ENCODE results near the gene TF.

Gene TF

DNA sequence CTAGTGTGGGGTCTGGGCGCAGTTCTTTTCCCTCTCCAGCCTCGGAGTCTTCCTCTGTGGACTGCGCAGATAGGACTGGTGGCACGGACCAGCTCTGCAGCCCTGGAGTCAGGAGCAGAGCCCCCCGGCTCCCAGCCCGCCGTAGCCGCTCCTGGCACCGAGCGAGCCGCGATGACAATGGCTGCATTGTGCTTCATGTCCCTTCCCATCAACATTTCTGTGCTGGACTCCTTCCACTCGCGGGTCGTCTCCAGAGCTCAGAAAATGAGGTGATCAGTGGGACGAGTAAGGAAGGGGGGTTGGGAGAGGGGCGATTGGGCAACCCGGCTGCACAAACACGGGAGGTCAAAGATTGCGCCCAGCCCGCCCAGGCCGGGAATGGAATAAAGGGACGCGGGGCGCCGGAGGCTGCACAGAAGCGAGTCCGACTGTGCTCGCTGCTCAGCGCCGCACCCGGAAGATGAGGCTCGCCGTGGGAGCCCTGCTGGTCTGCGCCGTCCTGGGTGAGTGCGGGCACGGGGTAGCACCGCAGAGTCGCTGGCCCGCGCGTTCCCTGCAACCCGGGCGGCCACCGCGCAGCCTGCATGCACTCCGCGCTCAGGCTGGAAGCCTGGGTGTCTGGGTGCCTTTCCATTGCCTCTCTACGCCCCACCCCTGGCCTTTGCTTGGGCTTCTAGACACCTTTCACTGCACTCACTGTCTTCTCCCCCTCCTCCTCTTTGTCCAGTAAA, at the start of gene TF:
Gene TF, plus strand, starts transcription at position 413 of the 731 bp plus-strand sequence. Its CDS starts 48 bp downstream, at position 461.
- Mint-ChIP-seq H3K9me3 (no peaks in the 10 kb centered on the region), H3K4me1 (peaks cover 11% of the 10 kb centered on the region), H3K4me3 (no peak within 1 kb of the TSS), H3K27ac (no peak within 1 kb of the TSS), H3K36me3 (ENCODE audit: low read depth) (no peaks in the 10 kb centered on the region), H3K27me3 (ENCODE audit: low read depth) (peaks cover 4% of the 10 kb centered on the region)
- TF ChIP-seq CTCF (IDR thresholded peaks at IDR 0.05; ENCODE audit: unreplicated experiment in 3 of 3) = no peak

DNA sequence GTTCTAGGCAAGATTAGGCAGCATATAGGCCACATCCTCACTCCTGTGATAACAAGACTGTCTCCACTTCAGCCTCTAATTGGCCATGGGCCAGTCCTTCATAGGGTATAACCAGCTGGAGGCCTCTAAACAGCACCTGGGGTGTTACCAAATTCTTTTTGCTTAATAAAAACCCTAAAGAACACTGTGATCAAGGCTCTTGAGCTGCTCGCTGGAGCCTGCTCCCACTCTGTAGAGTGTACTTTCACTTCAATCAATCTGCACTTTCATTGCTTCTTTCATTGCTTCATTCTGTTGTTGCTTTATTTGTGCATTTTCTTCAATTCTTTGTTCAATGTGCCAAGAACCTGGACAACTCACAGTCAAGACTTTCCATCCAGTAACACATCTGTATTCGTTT, 48.2 kb upstream of the TF start:
- Mint-ChIP-seq H3K4me3 (no peak overlapping the region), H3K27me3 (ENCODE audit: low read depth) (no peaks in the 10 kb centered on the region)

GRCh38 chr3:133699467-133699866, 46.7 kb upstream of the TF start:
- Mint-ChIP-seq H3K4me1 (no peaks in the 10 kb centered on the region), H3K4me3 (no peak overlapping the region), H3K27me3 (ENCODE audit: low read depth) (peaks cover under 1% of the 10 kb centered on the region), H3K36me3 (ENCODE audit: low read depth) (no peaks in the 10 kb centered on the region), H3K9me3 (no peaks in the 10 kb centered on the region), H3K27ac (no peak overlapping the region)
- no peak for TF ChIP-seq CTCF (IDR thresholded peaks at IDR 0.05; ENCODE audit: unreplicated experiment in 3 of 3)

More for the DNA sequence above, 48.2 kb upstream of the TF start:
- Mint-ChIP-seq H3K9me3 (no peaks in the 10 kb centered on the region), H3K36me3 (ENCODE audit: low read depth) (no peaks in the 10 kb centered on the region), H3K4me1 (no peaks in the 10 kb centered on the region), H3K27ac (no peak overlapping the region)
- no peak for TF ChIP-seq CTCF (IDR thresholded peaks at IDR 0.05; ENCODE audit: unreplicated experiment in 3 of 3)

DNA sequence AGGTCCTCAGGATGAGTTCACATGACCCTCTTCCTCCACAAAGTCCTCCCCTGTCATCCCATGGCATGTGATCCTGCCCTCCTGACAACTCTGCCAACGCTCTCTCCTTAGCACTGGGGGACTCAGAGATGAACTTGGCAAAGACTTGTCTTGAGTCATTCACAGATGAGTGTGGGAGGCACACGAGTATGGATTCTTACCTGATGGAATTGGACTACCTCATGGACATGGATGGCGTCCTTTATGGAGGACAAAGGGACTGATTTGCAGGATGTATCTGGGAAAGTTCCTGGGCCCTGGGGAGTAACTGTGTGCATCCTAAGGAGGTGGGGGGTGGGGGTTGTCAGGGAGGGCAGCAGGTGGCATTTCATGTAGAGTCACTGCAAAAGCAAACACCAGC, 46.3 kb upstream of the TF start:
- no peaks in the 10 kb centered on the region for H3K36me3 Mint-ChIP-seq (ENCODE audit: low read depth)
- no peak overlapping the region for H3K27ac Mint-ChIP-seq
- no peak for TF ChIP-seq CTCF (IDR thresholded peaks at IDR 0.05; ENCODE audit: unreplicated experiment in 3 of 3)
- no peak overlapping the region for H3K4me3 Mint-ChIP-seq
- no peaks in the 10 kb centered on the region for H3K9me3 Mint-ChIP-seq
- H3K27me3 Mint-ChIP-seq (ENCODE audit: low read depth) = peaks cover 4% of the 10 kb centered on the region
- no peaks in the 10 kb centered on the region for H3K4me1 Mint-ChIP-seq

DNA sequence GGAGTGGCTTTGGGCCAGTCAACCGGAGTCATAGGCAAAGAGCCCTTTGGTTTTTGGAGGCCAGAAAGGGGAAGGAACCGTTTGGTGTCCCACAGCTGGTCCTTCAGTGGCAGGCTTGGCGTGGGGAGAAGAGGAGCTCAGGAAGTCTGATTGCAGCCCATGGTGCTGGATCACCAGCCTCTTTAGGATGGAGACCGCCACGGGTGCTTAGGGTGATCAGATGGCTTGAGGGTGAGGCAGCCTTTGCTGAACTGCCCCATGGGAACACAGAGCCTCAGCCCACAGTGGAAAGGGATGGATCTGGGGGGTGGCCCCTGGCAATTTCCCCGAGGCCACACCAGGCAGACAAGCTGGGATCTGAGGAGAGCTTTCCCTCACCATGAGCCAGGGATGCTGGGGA, 45.8 kb upstream of the TF start:
- no peaks in the 10 kb centered on the region for H3K36me3 Mint-ChIP-seq (ENCODE audit: low read depth)
- no peak for TF ChIP-seq CTCF (IDR thresholded peaks at IDR 0.05; ENCODE audit: unreplicated experiment in 3 of 3)
- H3K27ac Mint-ChIP-seq = no peak overlapping the region
- peaks cover 4% of the 10 kb centered on the region for H3K27me3 Mint-ChIP-seq (ENCODE audit: low read depth)
- no peaks in the 10 kb centered on the region for H3K4me1 Mint-ChIP-seq
- H3K4me3 Mint-ChIP-seq = no peak overlapping the region
- H3K9me3 Mint-ChIP-seq = no peaks in the 10 kb centered on the region

Data from nephron (organoid).